Endothelial cell of umbilical vein (primary cell): ENCODE results near the gene PSMB7.

Experiments
- EZH2 ChIP-seq: IDR thresholded peaks from 2 replicates; pipeline ENCODE4 v1.6.1; 2012; ENCODE audit warnings: borderline replicate concordance, low read depth, mild to moderate bottlenecking, moderate library complexity, low read length, inconsistent platforms; ENCODE audit not compliant: severe bottlenecking
- POLR2AphosphoS5 ChIP-seq: IDR thresholded peaks from 2 replicates; pipeline ENCODE4 v1.6.1; 2012; ENCODE audit warnings: low read depth, mild to moderate bottlenecking, control low read depth, low read length, moderate library complexity; ENCODE audit not compliant: insufficient read depth
- TF ChIP-seq, protein P1 (sequence below), 2 donors: IDR thresholded peaks; 1 replicate in 1 of 2; 2 replicates in 1 of 2; pipeline ENCODE4 v1.5.1; 2011; ENCODE audit warnings: low read length in 2 of 2, mild to moderate bottlenecking in 2 of 2, moderate library complexity in 2 of 2, control low read depth in 1 of 2, inconsistent platforms in 1 of 2, low read depth in 1 of 2; ENCODE audit not compliant: insufficient read depth in 1 of 2; ENCODE audit errors: extremely low read depth in 1 of 2

DNA sequence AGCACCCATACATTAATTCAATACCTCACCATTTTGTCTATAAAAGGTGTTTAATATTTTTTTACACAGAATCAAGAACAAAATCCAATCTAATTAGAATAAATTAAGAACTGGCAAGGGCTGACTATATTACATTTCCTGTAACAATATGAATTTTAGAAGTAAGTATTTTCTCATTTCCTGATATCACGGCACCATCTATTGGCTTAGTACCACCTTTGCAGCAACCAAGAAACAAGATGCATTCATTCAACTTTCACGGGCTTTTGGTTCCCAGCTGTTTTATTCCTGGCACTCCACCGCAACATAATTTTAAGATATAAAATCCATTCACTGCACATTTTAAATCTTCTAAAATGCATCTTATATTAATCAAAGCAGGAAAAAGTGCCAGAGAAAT lies 20.6 kb downstream of the PSMB7 start:
- TF ChIP-seq EZH2 = no peak
- no peak for TF ChIP-seq POLR2AphosphoS5
- TF ChIP-seq, protein P1, sequence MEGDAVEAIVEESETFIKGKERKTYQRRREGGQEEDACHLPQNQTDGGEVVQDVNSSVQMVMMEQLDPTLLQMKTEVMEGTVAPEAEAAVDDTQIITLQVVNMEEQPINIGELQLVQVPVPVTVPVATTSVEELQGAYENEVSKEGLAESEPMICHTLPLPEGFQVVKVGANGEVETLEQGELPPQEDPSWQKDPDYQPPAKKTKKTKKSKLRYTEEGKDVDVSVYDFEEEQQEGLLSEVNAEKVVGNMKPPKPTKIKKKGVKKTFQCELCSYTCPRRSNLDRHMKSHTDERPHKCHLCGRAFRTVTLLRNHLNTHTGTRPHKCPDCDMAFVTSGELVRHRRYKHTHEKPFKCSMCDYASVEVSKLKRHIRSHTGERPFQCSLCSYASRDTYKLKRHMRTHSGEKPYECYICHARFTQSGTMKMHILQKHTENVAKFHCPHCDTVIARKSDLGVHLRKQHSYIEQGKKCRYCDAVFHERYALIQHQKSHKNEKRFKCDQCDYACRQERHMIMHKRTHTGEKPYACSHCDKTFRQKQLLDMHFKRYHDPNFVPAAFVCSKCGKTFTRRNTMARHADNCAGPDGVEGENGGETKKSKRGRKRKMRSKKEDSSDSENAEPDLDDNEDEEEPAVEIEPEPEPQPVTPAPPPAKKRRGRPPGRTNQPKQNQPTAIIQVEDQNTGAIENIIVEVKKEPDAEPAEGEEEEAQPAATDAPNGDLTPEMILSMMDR (IDR thresholded peaks at IDR 0.05; ENCODE audit: extremely low read depth in 1 of 2, insufficient read depth in 1 of 2, low read depth in 1 of 2, low read length in 2 of 2) = no peak
